ENCODE data around the gene FN3K.

GRCh38 chr17:82790391-82790790 is 55.0 kb downstream of the FN3K start:
- TF ChIP-seq POLR2A (IDR thresholded peaks at IDR 0.05) (no peak), CTCF (IDR thresholded peaks at IDR 0.05) (no peak)
